Bronchial epithelial cell (primary cell): ENCODE measurements around the gene PPIH. TPM values are rescaled to one million over a fixed set of nuclear protein-coding genes. Genes with fewer than 3 reads are reported as not detected.

ENCODE experiments used
- DNase-seq: peaks from one replicate; pipeline ENCODE4 v3.0.0-alpha.2; 2010; ENCODE audit warnings: low read depth
- FAIRE-seq: peaks from 2 replicates; lab custom pipeline; 2011; peaks lifted over from hg19 to GRCh38; lab: Jason Lieb, UNC
- H3K27me3 ChIP-seq: 2 replicates; pipeline ENCODE4 v1.5.1; 2011; ENCODE audit warnings: low read length; ENCODE audit not compliant: control insufficient read depth, insufficient read depth
- H3K36me3 ChIP-seq: 2 replicates; pipeline ENCODE4 v1.5.1; 2011; ENCODE audit warnings: low read length; ENCODE audit not compliant: control insufficient read depth, insufficient read depth
- H3K4me3 ChIP-seq: 2 replicates; pipeline ENCODE4 v1.5.1; 2011; ENCODE audit warnings: mild to moderate bottlenecking, low read depth, low read length, control low read depth
- total RNA-seq: library from RNA; depleted of rRNA; stranded (reverse); fragments of >200 nt; gene quantifications from 2 replicates; pipeline ENCODE4 v1.2.1, GENCODE V29; 2014
- TF ChIP-seq, protein P1 (sequence below): IDR thresholded peaks from 2 replicates; pipeline ENCODE4 v1.5.1; 2011; ENCODE audit warnings: mild to moderate bottlenecking, moderate library complexity, low read length, control low read depth, inconsistent platforms; ENCODE audit not compliant: insufficient read depth, severe bottlenecking

The PPIH gene
- total RNA-seq, 1 donor from 2014 or later = 40.8 TPM

DNA sequence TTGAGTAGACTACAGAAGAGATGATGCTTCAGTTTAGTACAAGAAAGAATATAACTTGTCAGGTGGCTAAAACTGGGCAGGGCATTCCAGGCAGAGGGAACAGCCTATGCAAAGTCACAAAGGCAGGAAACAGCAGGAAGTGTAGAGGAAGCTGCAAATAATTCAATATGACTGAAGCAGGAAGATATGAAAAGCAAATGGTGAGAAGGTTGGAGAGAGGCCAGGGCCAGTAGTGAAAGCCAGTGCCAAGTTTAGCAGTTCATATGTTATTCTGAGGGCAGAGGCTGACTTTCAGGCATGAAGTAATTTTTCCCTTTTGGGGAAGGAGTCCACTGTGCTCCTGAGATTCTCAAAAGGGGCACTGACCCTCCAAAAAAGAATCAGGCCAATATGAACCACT, 16.0 kb downstream of the PPIH start:
- TF ChIP-seq, protein P1, sequence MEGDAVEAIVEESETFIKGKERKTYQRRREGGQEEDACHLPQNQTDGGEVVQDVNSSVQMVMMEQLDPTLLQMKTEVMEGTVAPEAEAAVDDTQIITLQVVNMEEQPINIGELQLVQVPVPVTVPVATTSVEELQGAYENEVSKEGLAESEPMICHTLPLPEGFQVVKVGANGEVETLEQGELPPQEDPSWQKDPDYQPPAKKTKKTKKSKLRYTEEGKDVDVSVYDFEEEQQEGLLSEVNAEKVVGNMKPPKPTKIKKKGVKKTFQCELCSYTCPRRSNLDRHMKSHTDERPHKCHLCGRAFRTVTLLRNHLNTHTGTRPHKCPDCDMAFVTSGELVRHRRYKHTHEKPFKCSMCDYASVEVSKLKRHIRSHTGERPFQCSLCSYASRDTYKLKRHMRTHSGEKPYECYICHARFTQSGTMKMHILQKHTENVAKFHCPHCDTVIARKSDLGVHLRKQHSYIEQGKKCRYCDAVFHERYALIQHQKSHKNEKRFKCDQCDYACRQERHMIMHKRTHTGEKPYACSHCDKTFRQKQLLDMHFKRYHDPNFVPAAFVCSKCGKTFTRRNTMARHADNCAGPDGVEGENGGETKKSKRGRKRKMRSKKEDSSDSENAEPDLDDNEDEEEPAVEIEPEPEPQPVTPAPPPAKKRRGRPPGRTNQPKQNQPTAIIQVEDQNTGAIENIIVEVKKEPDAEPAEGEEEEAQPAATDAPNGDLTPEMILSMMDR = no peak
- FAIRE-seq = no peak
- peaks cover 2% of the 10 kb centered on the region for H3K36me3 ChIP-seq

DNA sequence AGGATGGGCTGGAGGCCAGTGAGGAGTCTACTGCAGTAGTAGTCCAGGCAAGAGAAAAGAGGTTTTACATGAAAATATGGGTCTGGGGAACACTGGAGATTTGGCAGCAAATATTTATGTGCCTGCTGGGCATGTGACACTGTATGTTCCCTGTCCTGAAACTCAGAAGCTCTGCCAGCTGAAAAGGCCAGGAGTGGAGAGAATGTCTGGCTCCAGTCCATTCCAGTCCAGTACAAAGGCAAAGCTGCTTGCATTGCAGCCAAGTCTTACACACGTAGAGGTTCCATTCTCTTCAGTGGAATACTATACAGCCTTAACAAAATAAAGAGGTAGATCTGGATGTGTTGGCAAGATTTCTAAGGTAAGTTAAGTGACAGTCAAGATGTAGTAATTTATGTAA, 16.5 kb downstream of the PPIH start:
- TF ChIP-seq, protein P1 = no peak
- Histone ChIP-seq H3K27me3 (no peaks in the 10 kb centered on the region), H3K4me3 (no peak overlapping the region), H3K36me3 (peaks cover 2% of the 10 kb centered on the region)
- DNase-seq (no peak), FAIRE-seq (no peak)

More for the DNA sequence above, 16.0 kb downstream of the PPIH start:
- H3K27me3 ChIP-seq = no peaks in the 10 kb centered on the region
- no peak overlapping the region for H3K4me3 ChIP-seq
- no peak for DNase-seq

DNA sequence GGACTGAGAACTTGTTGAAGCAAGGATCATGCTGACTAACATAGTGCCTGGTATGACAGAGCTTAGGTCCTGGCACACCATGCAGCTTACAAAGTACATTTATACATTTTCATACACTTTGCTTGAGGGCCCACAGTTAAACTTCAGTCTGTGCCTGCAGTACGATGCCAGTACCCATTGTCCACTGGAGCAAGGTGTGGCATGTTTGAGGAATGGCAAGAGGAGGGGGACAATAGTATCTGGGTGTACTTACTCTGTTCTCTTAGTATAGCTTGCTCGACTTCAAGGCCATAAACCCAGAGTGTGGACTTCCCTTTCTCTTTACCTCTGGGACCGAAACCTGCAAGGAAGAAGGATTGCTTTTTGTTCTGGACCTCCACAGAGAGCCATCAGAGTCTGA, 17.2 kb downstream of the PPIH start:
- FAIRE-seq = peak; percentile 43
- H3K36me3 ChIP-seq = no peaks in the 10 kb centered on the region
- peak; percentile 26 for DNase-seq
- no peaks in the 10 kb centered on the region for H3K27me3 ChIP-seq
- TF ChIP-seq, protein P1 = no peak
- no peak overlapping the region for H3K4me3 ChIP-seq

DNA sequence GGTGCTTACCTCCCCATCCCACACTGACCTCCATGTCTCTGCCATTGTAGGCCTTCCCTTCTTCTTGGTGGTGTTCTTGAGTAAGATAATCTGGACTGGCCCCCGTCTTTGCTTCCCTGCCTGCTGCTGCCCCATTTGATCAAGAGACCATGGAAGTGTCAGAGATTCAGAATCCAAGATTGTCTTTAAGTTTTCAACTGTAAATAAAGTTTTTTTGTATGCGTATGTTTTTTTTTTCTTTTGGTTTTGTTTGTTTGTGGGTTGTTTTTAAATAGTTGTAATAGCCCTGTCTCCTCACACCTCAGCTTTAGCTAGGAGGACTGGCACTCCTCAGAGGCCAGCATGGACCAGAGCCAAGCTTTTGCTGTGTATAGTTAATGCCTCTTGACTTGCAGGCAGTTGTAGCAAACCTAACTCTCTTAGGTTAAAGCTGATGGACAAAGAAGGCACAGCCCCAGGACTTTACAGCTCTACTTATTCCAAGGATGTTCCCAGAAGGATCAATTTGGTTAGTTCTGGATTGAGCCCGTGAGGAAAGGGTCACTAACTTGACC, 18.4 kb downstream of the PPIH start:
- DNase-seq (no peak), FAIRE-seq (no peak)
- TF ChIP-seq, protein P1 = no peak
- Histone ChIP-seq H3K36me3 (no peaks in the 10 kb centered on the region), H3K4me3 (no peak overlapping the region), H3K27me3 (no peaks in the 10 kb centered on the region)

DNA sequence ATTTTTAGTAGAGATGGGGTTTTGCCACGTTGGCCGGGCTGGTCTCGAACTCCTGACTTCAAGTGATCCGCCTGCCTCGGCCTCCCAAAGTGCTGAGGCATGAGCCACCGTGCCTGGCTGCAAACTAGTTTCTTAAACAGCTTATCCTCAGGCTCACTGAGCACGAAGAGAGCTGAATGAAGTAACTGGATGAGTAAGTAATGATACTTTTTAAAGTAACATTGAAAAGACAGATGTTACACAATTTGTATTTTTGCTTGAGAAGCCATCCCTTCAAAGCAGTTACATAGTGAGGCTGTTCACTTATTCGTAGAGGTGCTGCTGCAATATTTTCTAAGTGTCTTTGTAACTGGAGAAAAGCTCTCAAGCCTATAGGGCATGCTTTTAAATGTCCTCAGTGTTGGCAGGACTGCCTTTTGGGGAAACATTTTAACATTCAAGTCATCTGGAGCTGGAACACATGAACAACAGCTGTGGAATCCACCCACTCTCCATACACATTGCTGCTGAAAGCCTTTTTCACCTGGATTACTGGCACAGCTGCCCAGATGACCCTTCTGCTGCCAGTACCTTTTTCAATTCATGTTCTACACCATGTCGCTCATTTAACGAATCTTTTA, 21.3 kb downstream of the PPIH start:
- peak; percentile 36 for DNase-seq
- H3K4me3 ChIP-seq = no peak overlapping the region
- TF ChIP-seq, protein P1 = no peak
- H3K27me3 ChIP-seq = no peaks in the 10 kb centered on the region
- no peak for FAIRE-seq
- no peaks in the 10 kb centered on the region for H3K36me3 ChIP-seq

DNA sequence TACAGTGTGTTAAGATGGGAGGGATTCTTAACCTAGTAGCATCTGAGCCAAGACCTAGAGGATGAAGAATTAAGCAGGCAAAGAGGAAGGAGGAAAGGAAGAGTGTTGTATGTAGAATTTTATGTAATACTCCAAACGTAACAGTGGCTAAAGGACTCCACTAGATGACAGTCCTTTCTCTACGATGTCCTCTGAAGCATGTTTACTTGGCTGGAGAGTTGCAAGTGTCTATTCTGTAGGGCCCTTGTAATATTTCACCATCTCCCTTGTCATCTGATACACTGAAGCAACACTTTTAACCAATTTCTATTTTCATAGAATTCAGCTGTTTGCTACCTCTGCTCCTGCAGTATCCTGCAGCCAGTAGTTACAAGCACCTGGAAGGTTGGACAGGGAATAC, 21.8 kb downstream of the PPIH start:
- H3K4me3 ChIP-seq = no peak overlapping the region
- DNase-seq (no peak), FAIRE-seq (no peak)
- peaks cover 2% of the 10 kb centered on the region for H3K36me3 ChIP-seq
- TF ChIP-seq, protein P1 = no peak
- no peaks in the 10 kb centered on the region for H3K27me3 ChIP-seq
